ENCODE data around the gene SH2D5. TPM values are rescaled to one million over a fixed set of nuclear protein-coding genes. Genes with fewer than 3 reads are reported as not detected.
"Not testable (repeated sequence)": the region's sequence is repeated elsewhere in the genome, so short reads cannot be mapped to it uniquely, and the experiment has no call there.

SH2D5 gene
- total RNA-seq, 1 donor from 2014 or later, result 0.96 TPM

DNA sequence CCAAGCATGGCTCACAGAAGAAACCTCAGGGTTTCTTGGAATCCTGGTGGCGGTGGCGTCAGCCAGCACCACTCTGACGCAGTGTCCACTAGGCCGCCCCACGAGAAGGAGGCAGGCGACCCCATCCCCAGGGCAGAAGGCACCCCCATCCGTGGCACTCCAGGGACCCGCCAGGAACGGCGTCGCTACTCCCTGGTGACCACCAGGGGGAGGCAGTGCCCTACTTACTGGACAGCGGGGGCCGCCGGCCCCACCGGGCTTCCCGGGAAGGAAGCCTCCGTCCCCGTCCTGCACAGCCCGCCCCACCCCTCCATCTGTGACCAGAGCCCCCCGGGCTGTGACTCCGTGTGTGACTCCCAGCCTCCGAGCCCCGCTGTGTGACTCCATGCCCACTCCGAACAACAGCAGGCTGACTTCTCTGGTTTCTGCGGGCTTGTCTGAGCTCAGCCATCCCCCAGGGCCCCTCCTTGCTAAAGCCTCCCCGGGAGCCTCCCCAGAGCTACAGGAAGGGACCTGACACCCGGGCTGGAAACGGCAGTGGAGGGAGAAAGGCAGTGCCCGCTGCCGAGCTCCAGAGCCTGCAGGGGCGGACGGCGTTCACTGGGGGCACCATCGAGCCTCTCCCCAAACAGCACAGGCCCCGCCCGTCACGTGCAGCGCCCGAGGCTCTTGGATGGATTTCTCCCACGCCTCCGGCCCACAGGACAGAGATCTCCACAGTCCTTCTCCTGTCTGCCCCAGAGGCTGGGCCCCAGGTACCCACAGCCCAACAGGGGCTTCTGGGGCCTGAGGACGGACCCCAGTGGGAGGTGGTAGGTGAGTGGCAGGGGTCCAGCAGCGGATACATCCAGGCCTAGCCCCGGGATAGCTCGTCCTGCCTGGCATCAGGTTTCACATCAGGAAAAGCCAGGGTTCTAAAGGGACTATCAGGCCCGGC is 35.8 kb downstream of the SH2D5 start:
- DNase-seq (ENCODE audit: low spot score), result peak; percentile 97

DNA sequence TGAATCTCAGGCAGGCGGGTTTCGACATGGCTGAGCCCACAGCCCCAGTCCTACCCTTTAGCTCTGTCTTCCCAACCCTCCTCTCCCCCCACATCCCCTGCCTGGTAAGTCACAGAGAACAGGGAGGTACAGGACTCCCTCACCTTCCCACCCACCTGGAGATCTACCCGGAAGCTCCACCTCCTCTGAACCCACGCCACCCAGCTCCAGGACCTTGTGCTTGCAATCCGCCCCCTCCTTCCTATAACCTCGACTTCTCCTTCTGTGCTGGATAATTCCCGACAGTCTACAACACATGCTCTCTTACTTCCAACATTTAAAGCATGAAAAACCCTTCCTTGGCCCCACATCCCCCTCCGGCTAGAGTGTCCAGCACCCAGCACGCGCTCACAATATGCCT is 37.0 kb downstream of the SH2D5 start:
- no peak for DNase-seq (ENCODE audit: low spot score)

DNA sequence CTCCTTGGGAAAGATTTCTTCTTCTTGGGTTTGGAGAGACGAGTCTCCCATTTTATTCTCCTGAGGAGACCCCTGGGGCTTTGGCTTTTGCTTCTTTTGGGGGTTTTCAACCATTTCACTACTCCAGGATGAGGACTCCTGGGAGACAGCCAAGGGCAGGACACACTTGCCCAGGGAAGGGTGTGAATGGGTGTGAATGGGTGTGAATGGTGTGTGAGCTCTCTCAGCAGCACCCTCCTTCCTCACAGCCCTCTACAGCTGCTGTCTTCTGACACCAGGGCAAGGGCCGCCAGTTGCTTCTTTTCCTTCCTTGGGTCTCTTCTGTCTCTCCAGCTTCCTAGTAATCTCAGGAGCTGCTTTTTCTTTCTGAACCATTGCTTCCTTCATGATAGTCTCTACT is 38.9 kb downstream of the SH2D5 start:
- no peak for DNase-seq (ENCODE audit: low spot score)

DNA sequence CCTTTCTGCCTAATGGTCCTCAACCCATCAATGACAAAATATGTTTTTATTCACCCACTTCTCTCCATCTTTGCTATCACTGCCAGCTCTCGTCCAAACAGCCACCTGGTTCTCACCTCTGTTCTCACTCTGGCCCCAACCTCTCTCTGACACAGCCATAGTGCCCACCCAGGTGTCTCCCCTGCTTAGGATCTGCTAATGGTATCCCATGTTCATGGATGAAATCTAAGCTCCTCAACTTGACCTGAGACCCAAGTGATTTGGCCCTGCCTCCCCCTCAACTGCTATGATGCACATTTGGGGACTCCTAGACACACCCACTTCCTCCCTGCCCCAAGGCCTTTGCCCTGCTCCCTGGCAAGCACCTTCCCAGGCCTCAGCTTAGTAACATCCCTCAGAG is 40.6 kb downstream of the SH2D5 start:
- DNase-seq (ENCODE audit: low spot score), result no peak

DNA sequence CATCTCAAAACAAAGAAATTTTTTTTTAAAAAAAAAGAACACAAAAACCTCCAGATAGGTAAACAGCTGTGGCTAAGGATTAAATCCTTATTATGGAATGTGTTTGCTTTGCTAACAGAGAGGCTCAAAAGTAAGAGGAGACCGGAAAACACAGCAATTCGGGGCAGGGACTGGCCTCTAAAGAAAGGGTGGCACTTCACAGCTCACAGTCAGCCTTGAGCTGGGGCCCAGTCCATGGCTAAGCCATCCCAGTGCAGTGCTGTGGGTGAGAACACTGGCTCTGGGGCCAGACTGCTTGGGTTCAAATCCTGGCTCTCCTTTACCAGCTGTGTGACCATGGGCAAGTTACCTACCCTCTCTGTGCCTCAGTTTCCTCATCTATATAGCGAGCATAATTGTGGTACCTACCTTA is 42.9 kb downstream of the SH2D5 start:
- DNase-seq (ENCODE audit: low spot score), result no peak

DNA sequence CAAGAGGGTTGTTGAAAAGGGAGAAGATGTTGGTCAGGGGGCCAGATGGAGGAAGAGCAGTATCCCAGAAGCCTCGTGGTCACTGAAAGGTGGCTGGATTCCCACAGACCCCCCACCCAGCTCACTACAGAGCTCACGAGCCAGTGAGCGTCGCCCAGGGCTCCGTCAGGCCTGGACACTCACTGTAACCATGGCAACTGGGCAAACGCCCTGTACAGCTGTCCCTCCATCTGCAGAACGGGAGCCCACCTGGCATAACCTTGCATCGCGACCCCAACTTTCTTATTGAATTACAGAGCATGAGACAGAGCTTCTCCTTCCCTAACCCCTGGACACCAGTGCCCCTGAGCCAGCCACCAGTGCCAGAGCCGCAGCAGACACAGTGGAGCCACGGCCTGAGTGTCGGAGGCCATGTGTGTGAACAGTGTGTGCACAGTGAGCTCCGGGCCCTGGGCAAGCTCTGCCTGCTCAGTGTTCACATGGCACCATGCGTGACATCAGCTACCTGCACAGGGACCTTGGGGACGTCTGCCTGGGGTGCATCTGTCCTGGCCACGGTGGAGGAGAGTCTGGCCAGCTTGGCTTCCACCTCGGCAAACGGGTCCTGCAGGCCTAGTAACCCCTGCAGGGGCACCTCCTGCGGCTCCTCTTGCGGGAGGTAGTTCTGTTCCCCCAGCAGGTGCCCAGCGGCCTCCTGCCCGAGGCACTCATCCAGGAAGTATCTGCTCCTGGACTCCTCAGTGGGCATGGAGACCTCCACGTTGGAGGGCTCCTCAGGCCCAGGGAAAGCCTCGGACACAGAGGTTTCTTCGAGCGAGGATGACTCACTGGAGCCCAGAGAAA is 45.4 kb downstream of the SH2D5 start:
- DNase-seq (ENCODE audit: low spot score), result no peak

DNA sequence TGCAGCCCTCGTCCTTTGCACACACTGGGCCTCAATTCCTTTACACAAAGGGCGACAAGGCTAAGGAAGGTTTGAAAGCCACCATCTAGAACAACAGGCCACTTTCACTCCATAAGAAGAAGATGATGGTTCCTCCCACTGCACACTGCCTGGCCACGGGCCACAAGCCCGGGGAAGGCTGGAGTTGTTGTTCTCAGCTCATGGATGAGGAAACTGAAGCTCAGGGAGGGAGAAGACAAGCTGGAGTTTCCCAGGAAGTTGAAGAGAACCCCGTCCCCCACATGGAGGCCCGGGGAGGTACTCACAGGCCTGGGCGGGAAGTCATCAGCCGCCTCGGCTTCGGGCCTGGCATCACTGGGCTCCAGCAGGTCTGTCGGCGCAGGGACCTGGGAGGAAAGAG is 46.8 kb downstream of the SH2D5 start:
- no peak for DNase-seq (ENCODE audit: low spot score)

DNA sequence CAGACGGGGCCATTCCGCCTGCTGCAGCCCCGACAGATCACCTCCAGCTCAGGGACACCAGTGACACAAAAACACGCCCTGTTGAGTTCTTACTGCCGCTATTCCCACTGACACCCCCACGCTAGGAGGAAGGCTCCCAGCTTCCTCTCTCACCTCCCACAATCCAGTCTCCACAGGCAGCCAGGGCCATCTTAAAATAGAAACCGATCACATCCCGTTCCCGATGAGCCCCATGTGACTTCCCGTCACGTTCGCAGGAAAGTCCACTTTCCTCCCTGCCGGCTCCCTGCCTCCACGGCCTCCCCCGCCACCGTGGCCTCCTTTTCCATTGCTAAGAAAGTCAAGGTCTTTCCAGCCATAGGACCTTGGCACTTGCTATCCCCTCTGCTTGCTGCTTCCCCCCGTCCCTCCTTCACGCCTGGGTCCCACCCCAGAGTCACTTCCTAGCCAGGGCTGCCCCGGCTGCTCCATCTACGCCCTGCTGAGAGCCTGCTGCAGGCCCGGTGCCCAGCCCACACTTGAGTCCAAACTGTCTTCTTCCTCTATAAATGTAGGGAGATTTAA is 47.3 kb downstream of the SH2D5 start:
- no peak for DNase-seq (ENCODE audit: low spot score)

DNA sequence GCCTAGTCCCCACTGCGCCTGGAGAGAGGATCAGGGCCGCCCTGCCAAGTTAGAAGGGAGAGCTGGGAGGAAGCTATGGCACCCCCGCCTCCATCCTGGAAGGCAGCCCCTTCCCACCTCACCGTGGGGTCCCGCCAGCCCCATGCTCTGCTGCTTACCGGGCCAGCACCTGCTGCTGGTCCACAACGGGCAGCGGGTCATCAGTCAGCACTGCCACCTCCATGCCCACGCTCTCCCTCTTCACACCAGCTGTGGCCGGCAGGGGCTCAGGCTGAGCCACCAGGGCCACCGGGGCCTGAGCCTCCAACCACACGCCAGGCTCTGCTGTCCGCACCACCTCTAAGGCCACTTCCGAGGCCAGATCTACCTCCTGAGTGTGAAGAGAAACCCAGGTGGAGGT is 47.9 kb downstream of the SH2D5 start:
- no peak for DNase-seq (ENCODE audit: low spot score)

DNA sequence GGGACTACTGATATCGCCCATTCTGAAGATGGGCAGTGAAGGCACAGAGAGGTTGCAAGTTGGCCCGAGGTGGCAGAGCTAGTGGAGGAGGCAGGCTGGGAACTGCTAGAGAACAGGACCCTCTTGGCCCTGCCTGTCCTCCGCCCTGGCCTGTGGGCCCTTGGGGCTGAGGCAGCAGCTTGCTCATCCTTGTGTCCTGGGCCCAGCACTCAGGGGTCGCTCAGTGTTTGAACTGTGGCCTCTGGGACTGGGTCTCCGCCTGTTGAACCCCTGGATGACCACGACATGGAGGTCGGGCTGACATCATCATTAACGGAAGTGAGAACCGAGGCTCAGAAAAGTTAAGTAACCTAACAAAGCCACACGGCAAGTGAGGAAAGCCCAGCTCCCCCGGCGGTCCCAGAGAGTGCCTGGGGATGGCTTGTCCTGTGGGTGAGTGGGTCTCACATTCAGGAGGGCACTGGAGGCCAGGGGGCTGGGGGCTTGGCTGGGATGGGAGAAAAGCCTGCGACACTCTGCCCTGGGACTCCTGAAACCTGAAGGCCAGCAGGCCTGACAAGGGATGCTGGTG is 48.4 kb downstream of the SH2D5 start:
- no peak for DNase-seq (ENCODE audit: low spot score)

DNA sequence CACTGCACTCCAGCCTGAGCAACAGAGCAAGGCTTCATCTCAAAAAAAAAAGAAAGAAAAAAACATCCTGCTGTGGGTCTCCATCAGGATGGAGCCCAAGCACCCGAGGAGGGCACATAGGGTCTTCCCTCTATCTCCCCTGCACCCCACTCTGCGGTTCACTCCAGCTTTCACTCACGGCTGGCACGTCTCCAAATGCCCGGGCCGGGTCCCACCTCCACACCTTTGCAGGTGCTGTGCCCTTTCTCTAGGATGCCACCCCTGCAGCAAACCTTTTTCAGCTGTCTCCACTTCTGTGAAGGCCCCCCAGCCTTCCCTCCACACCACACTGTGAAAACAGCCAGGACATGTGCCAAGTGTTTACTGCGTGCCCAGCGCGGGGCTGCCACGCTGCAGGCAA is 48.9 kb downstream of the SH2D5 start:
- no peak for DNase-seq (ENCODE audit: low spot score)

DNA sequence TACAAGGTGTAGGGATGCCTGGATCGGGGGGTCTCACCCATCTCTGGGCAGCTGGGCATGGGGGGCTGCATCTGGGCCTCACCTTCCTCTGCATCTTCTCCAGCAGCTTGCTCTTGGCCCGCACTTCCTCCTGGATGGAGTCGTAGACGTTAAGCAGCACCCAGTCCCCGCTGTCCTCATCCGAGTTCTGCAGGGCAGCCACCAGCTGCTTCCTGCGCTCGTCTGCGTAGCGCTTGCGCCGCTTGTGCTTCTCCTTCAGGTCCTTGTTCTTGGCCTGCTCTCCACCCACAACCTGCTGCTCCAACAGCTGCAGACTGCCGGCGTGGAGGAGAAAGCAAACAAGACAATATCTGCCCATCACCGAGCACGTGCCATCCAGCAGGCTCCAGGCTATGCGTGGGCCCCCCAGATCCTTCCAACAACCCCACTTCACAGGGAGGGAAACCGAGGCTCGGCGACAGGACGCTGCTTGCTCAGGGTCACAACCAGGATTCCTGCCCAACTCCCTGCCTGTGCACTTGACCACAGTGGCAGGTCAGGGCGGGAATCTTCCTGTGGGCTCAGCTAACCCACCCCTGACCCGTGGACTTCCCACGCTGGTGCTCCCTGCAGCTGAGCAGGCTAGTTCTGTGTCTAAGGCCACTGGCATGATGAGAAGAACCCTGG is 49.8 kb downstream of the SH2D5 start:
- DNase-seq (ENCODE audit: low spot score), result peak; percentile 23

DNA sequence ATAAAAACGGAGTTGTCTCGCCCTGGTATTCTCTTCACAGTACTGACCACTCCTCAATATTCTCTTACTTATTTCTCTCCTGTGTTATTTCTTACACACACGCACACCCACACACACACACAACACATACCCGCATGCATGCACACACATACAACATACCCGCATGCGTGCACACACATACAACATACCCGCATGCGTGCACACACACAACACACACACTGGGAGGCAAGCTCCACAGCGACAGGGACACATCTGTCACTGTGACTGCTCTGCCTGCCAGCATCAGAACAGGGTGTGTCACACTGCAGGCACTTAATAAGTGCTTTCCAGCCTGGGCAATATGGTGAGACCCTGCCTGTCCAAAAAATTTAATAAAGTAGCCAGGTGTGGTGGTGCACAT is 50.5 kb downstream of the SH2D5 start:
- DNase-seq (ENCODE audit: low spot score), result no peak

DNA sequence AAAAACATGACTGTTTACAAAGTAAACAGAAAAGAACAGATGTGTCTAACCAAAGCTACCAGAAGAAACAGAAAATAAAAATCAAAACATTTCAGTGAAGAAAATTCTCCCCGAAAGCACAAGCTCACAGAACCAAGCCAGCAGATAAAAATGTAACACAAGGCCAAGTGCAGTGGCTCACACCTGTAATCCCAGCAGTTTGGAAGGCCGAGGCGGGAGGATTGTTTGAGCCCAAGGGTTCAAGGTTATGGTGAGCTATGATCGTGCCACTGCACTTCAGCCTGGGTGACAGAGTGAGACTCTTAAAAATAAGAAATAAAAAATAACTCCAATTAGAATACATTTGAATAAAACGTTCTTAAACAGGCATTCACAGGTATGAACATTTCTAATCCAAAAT is 52.2 kb downstream of the SH2D5 start:
- no peak for DNase-seq (ENCODE audit: low spot score)

DNA sequence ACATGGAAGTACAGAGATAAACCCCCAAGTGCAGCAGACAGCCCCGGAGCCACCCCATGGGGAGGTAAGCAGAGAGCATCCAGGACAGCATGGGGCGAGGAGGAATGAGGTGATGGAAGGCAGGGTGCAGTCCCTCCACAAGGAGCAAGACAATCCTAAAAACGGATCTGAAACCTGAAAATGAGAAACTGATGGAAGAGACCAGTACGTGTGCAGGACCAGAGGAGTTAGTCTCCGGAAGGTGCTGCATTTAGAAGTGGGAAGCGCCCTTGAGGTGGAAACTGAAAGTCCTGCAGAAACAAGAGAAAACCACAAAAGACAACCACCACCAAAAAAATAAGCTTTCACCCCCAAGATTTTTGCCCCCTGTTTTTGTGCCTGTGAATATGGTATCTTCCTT is 53.9 kb downstream of the SH2D5 start:
- DNase-seq (ENCODE audit: low spot score), result no peak

DNA sequence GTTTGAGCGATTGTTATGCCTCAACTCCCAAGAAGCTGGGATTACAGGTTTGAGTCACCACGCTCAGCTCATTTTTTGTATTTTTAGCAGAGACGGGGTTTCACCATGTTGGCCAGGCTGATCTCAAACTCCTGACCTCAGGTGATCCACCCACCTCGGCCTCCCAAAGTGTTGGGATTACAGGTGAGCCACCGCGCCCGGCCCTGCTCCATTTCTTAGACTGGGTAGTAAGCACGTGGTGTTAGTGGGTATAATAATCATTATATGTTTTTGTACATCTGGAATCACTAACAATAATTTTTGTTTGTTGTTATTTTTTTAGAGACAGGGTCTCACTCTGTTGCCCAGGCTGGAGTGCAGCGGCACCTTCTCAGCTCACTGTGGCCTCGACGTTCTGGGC is 58.9 kb downstream of the SH2D5 start:
- DNase-seq (ENCODE audit: low spot score), result not testable (repeated sequence)

DNA sequence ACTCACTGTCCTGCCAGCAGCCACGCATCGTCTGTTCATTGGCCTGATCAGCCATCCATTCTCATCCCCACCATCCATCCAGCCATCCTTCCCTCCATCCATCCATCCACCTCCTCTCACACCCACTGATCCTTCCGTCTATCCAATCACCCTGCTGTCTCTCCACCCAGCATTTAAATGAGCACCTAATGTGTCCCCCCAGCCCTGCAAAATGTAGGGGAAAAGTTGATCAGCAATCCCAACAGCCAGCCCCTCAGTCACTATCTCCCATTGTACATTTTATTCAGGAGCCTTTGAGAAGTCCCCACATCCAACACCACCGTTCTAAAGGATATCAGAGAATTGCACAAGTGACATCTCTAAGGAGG is 60.3 kb downstream of the SH2D5 start:
- no peak for DNase-seq (ENCODE audit: low spot score)

DNA sequence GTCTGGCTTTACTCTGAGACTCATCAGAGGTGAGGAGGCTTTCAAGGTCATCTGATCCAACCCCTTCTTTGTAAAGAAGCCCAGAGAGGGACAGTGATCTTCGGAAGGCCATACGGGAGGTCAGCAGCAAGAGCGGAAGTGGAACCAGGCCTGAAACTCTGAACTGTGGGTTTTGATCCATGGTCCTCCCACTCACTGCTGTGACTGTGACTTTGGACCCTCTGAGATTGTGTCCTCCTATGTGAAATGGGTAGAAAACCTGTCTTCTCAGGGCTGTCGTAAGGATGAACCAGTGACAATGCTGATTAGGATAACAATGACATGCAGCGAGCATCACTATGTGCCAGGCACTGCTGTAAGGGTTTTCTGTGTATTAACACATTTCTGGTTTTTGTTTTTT is 61.6 kb downstream of the SH2D5 start:
- DNase-seq (ENCODE audit: low spot score), result no peak
